ENCODE measurements around the gene ELMO1. TPM values are rescaled to one million over a fixed set of nuclear protein-coding genes. Genes with fewer than 3 reads are reported as not detected.

The ELMO1 gene
- total RNA-seq, 1 donor from 2014 or later: 53.8 TPM

DNA sequence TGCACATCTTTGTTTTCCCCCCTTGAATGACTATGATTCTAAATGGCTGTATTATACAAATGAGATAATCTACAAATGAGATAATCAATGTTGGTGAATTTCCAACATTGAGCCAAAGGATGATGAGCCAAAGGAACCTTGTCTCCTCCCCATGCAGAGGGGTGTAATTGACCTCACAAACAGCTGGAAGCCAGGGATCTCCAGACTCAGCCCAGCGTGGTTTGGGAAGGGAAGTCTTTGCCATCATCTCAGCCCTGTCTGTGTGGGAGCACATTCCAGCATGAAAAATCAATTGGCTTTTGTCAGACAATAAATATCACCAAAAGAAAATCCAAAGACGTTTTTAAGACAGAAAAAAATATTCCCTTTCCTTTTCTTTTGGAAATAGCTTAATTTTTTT, 452.9 kb downstream of the ELMO1 start:
- no peak for DNase-seq
- no peak for ATAC-seq
- Histone ChIP-seq H3K9me3 (no peaks in the 10 kb centered on the region), H3K27ac (no peak overlapping the region), H3K4me1 (no peaks in the 10 kb centered on the region), H3K27me3 (no peaks in the 10 kb centered on the region), H3K4me3 (no peak overlapping the region), H3K36me3 (no peaks in the 10 kb centered on the region)
- intact Hi-C loops (cut with DNase I): no loop called here
- TF ChIP-seq, protein P1, sequence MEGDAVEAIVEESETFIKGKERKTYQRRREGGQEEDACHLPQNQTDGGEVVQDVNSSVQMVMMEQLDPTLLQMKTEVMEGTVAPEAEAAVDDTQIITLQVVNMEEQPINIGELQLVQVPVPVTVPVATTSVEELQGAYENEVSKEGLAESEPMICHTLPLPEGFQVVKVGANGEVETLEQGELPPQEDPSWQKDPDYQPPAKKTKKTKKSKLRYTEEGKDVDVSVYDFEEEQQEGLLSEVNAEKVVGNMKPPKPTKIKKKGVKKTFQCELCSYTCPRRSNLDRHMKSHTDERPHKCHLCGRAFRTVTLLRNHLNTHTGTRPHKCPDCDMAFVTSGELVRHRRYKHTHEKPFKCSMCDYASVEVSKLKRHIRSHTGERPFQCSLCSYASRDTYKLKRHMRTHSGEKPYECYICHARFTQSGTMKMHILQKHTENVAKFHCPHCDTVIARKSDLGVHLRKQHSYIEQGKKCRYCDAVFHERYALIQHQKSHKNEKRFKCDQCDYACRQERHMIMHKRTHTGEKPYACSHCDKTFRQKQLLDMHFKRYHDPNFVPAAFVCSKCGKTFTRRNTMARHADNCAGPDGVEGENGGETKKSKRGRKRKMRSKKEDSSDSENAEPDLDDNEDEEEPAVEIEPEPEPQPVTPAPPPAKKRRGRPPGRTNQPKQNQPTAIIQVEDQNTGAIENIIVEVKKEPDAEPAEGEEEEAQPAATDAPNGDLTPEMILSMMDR (IDR thresholded peaks at IDR 0.05): no peak

DNA sequence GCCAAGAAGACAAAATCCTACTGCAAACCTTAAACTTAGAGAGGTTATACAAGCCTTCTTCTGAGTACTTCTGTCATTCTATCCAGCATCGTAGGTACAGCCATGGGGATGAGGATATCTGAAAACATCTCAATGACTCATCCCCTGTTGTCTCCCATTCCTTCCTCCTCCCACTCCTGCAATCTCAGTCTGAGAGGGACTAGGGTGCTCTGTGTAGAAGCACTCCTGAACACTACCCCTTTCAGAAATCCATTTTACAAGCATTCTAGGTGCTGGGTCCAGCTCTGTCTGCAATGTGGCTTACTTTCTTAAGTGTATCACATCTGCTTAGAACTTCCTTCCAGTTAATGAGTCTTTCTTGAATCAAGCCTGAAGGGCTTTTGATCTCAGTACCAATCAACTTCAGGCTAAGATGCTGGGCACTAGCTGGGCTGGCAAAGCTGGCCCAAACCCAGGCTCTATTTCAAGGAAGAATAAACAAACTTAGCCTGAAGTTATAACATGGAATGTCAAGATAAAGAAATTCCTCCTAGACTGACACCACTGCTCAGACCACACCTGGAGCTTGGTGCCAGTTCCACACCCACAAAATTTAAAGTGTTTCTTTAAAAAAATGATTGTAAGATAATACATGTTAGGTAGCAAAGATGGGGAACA, 454.1 kb downstream of the ELMO1 start:
- H3K27me3 ChIP-seq: no peaks in the 10 kb centered on the region
- no peak overlapping the region for H3K27ac ChIP-seq
- no peak overlapping the region for H3K4me3 ChIP-seq
- intact Hi-C loops (cut with DNase I): no loop called here
- no peaks in the 10 kb centered on the region for H3K4me1 ChIP-seq
- no peak for DNase-seq
- ATAC-seq: peak; percentile 68
- H3K9me3 ChIP-seq: no peaks in the 10 kb centered on the region
- no peaks in the 10 kb centered on the region for H3K36me3 ChIP-seq
- TF ChIP-seq, protein P1 (IDR thresholded peaks at IDR 0.05): no peak

DNA sequence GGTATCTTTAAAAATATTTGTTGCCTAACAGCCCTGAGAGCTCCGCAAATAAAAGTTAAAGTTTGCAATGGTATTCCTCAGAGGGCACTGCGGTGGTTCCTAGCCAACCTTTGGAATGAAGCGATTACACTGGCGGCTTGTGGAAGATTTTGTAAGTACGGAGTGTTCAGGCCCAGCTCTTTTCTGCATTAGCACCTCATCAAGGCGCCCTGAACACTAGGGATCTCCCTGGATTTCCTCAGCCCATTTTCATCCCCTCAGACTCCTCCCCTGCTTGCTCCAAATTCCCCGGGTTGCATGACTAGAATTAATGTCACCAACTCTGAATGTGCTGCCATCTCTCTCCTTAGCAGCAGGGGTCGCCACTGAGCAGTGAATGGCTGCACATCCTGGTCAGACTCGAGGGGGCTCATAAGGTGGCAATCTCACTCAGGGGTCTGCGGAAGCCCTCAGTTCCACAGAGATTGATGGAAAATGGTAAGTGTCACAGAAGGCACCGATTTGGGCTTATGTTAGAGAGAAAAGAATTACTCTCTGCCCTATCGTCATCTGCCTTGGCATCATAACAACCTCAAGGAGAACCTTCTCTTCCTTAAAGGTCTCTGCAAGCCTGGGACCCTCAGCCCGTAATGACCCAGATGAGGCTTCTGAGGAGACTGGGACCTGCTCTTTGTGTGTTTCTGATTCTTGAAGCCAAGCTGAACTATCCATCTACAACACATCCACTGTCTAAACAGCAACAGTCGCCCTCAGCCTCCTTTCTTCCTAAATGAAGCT, 461.5 kb downstream of the ELMO1 start:
- H3K36me3 ChIP-seq: no peaks in the 10 kb centered on the region
- H3K4me3 ChIP-seq: no peak overlapping the region
- peaks cover 17% of the 10 kb centered on the region for H3K4me1 ChIP-seq
- intact Hi-C loops (cut with DNase I): no loop called here
- no peaks in the 10 kb centered on the region for H3K27me3 ChIP-seq
- no peaks in the 10 kb centered on the region for H3K9me3 ChIP-seq
- H3K27ac ChIP-seq: no peak overlapping the region
- TF ChIP-seq, protein P1 (IDR thresholded peaks at IDR 0.05): peak; percentile 79
- DNase-seq (peak; percentile 74), ATAC-seq (peak; percentile 90)

DNA sequence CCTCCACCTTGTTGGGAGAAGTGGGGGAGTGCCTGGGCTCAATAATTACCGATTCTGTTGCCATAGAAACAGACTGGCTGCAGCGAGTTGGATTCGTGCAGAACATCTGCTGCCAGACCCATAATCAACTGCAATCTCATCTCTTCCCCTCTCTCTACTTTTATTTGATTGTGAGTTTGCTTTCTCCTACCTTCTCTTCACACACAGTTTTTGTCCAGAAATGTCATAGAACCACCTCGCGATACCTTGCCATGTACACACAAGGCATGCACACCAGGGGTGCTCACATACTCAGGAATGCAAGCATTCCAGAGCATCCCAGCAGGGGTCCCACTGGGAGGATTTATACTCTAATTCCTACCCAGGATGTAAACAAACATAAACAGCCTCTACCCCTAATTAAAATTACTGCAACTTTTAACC, 462.1 kb downstream of the ELMO1 start:
- no peaks in the 10 kb centered on the region for H3K9me3 ChIP-seq
- no peaks in the 10 kb centered on the region for H3K27me3 ChIP-seq
- DNase-seq (no peak), ATAC-seq (no peak)
- H3K4me3 ChIP-seq: no peak overlapping the region
- H3K27ac ChIP-seq: no peak overlapping the region
- TF ChIP-seq, protein P1 (IDR thresholded peaks at IDR 0.05): no peak
- intact Hi-C loops (cut with DNase I): no loop called here
- no peaks in the 10 kb centered on the region for H3K36me3 ChIP-seq
- peaks cover 17% of the 10 kb centered on the region for H3K4me1 ChIP-seq

DNA sequence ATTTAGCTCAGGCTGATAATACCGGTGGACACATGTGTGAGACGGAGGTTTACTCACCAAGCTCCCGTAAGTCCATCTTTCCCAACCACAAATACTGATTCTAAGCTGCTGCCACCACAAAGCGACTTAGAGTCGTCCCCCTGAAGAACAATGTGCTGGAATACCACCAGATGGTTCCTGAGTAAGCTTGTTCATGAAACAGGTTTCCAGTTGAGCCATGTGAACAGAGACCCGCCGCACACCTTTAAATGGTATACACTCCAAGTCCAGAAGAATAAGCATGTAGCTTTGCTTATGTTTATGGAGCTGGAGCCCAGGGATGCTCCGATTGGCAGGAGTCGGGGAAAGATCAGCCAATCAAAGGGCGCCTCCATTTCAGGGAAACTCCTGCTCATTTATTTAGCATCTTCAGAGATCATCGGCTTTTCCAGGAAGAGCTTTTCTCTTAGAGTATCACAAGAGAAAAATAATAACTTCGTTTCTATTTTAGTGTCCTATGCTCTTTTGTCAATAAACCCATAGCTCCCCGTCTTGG, 462.7 kb downstream of the ELMO1 start:
- DNase-seq: no peak
- Histone ChIP-seq H3K27me3 (no peaks in the 10 kb centered on the region), H3K36me3 (no peaks in the 10 kb centered on the region), H3K4me3 (no peak overlapping the region), H3K9me3 (no peaks in the 10 kb centered on the region), H3K4me1 (peaks cover 17% of the 10 kb centered on the region), H3K27ac (no peak overlapping the region)
- TF ChIP-seq, protein P1 (IDR thresholded peaks at IDR 0.05): no peak
- ATAC-seq: no peak
- intact Hi-C loops (cut with DNase I): no loop called here
